Measurements from ENCODE around the gene DDX56.

DNA sequence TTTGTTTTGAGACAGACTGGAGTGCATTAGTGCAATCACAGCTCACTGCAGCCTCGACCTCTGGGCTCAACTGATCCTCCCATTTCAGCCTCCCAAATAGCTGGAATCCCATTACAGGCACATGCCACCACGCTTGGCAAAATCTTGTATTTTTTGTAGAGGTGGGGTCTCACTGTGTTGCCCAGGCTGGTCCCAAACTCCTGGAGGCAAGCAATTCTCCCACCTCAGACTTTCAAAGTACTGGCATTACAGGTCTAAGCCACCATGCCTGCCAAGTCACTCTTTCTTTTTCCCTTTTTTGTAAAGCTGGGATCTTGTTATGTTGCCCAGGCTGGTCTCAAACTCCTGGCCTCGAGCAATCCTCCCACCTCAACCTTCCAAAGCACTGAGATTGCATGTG is 24.3 kb downstream of the DDX56 start:
- TF ChIP-seq CTCF (IDR thresholded peaks at IDR 0.05; ENCODE audit: low read depth, low read length) (no peak), EZH2phosphoT487 (IDR thresholded peaks at IDR 0.05; ENCODE audit: low read depth) (no peak)
